Common myeloid progenitor, CD34-positive (primary cell): ENCODE measurements around the gene SNAP29.
"Not testable (repeated sequence)": the region's sequence is repeated elsewhere in the genome, so short reads cannot be mapped to it uniquely, and the experiment has no call there.

Experiments used
- CTCF ChIA-PET: fragments of 350-600 bp; sonication (Branson Sonifier 250); formaldehyde crosslinking; loops from one replicate; lab custom pipeline; 2021; ENCODE audit warnings: antibody characterized with exemption; lab: Charles Lee
- POLR2A ChIA-PET: fragments of 350-600 bp; sonication (Branson Sonifier 250); formaldehyde crosslinking; loops from one replicate; lab custom pipeline; 2021; ENCODE audit warnings: antibody characterized with exemption; lab: Charles Lee
- DNase-seq, 3 donors: peaks; one replicate each; pipeline versions ENCODE4 v3.0.0 to v3.0.0-alpha.2; 2013
- H3K27ac ChIP-seq, 2 experiments: 1 replicate in 1 of 2; 2 replicates in 1 of 2; pipeline ENCODE4 v1.7.0; 2013; ENCODE audit warnings: inconsistent platforms in 2 of 2, low read length in 2 of 2, mild to moderate bottlenecking in 2 of 2, low read depth in 1 of 2, moderate library complexity in 1 of 2; ENCODE audit not compliant: severe bottlenecking in 2 of 2, insufficient read depth in 1 of 2, poor library complexity in 1 of 2
- H3K27me3 ChIP-seq, 5 experiments: replicated peaks in 2 of 5; 1 replicate in 3 of 5; 2 replicates in 2 of 5; pipeline versions ENCODE4 v1.6.1 to v1.7.0; 2013; ENCODE audit warnings: low read length in 4 of 5, mild to moderate bottlenecking in 2 of 5, moderate library complexity in 2 of 5, inconsistent platforms in 1 of 5; ENCODE audit not compliant: insufficient read depth in 5 of 5, control insufficient read depth in 4 of 5
- H3K36me3 ChIP-seq, 4 experiments: 1 replicate in 2 of 4; 2 replicates in 2 of 4; pipeline versions ENCODE4 v1.6.1 to v1.7.0; 2013; ENCODE audit warnings: low read length in 3 of 4, control low read depth in 1 of 4, mild to moderate bottlenecking in 1 of 4; ENCODE audit not compliant: control insufficient read depth in 4 of 4, insufficient read depth in 4 of 4
- H3K4me1 ChIP-seq, 4 experiments: 1 replicate in 3 of 4; 2 replicates in 1 of 4; pipeline versions ENCODE4 v1.6.1 to v1.7.1; 2013; ENCODE audit warnings: low read length in 3 of 4, mild to moderate bottlenecking in 3 of 4, control low read depth in 1 of 4, inconsistent platforms in 1 of 4, moderate library complexity in 1 of 4; ENCODE audit not compliant: control insufficient read depth in 4 of 4, insufficient read depth in 4 of 4; ENCODE audit errors: control extremely low read depth in 1 of 4
- H3K4me3 ChIP-seq, 7 experiments: 1 replicate in 4 of 7; 2 replicates in 3 of 7; pipeline versions ENCODE4 v1.5.1 to v1.7.0; 2013; ENCODE audit warnings: mild to moderate bottlenecking in 7 of 7, low read length in 6 of 7, moderate library complexity in 6 of 7, inconsistent platforms in 2 of 7, low read depth in 2 of 7, control low read depth in 1 of 7; ENCODE audit not compliant: insufficient read depth in 4 of 7, control insufficient read depth in 1 of 7; ENCODE audit errors: extremely low read depth in 1 of 7
- H3K9me3 ChIP-seq, 5 experiments: 1 replicate in 4 of 5; 2 replicates in 1 of 5; pipeline versions ENCODE4 v1.6.1 to v1.7.1; 2013; ENCODE audit warnings: low read length in 4 of 5, mild to moderate bottlenecking in 2 of 5, inconsistent platforms in 1 of 5, low read depth in 1 of 5, moderate library complexity in 1 of 5; ENCODE audit not compliant: control insufficient read depth in 4 of 5, insufficient read depth in 2 of 5; ENCODE audit errors: control extremely low read depth in 1 of 5
- WGBS: methylation state at CpG from one replicate; pipeline ENCODE4 v1.1.5; 2013; ENCODE audit not compliant: insufficient coverage; 5-methylcytosine and 5-hydroxymethylcytosine counted together

The SNAP29 gene

GRCh38 chr22:20935780-20936539 is 77.2 kb downstream of the SNAP29 start:
- peaks cover 13 to 50% (median 24%) of the 10 kb centered on the region in 4 experiments for H3K36me3 ChIP-seq
- 95% methylated on average over 8 of the region's 11 CpGs for WGBS
- H3K27me3 ChIP-seq, H3K4me3 ChIP-seq, H3K27ac ChIP-seq, H3K9me3 ChIP-seq, POLR2A ChIA-PET, DNase-seq: not testable (repeated sequence)
- H3K4me1 ChIP-seq, result peaks cover 0 to 24% (median 10%) of the 10 kb centered on the region in 4 experiments
- CTCF ChIA-PET, result interaction anchor here (0.9 to 2.3 kb wide), 5 partner anchors 8 to 105 kb away, joined by 3 to 9 read pairs (median 3); no protein-coding TSS in a partner anchor

GRCh38 chr22:20937031-20937793 is 78.4 kb downstream of the SNAP29 start:
- H3K27me3 ChIP-seq, result no peaks in the 10 kb centered on the region
- H3K27ac ChIP-seq, result no peak overlapping the region
- DNase-seq, result no peak
- no peaks in the 10 kb centered on the region for H3K9me3 ChIP-seq
- peaks cover 13 to 51% (median 24%) of the 10 kb centered on the region in 4 experiments for H3K36me3 ChIP-seq
- peaks cover 0 to 16% (median 7%) of the 10 kb centered on the region in 4 experiments for H3K4me1 ChIP-seq
- WGBS, result 91% methylated on average over 11 of the region's 12 CpGs
- ChIA-PET CTCF (interaction anchor here (0.9 to 2.3 kb wide), 6 partner anchors 9 to 107 kb away, joined by 3 to 9 read pairs (median 3); no protein-coding TSS in a partner anchor), POLR2A (no interaction called here)
- H3K4me3 ChIP-seq, result no peak overlapping the region

GRCh38 chr22:20937794-20938671 is 79.2 kb downstream of the SNAP29 start:
- WGBS, result 100% methylated on average over 1 of the region's 8 CpGs
- POLR2A ChIA-PET, result no interaction called here
- peaks cover 13 to 51% (median 24%) of the 10 kb centered on the region in 4 experiments for H3K36me3 ChIP-seq

GRCh38 chr22:20939457-20940185 is 80.8 kb downstream of the SNAP29 start:
- Histone ChIP-seq H3K4me1 (peaks cover 0 to 12% (median 6%) of the 10 kb centered on the region in 4 experiments), H3K36me3 (peaks cover 11 to 40% (median 18%) of the 10 kb centered on the region in 4 experiments)
- CTCF ChIA-PET, result interaction anchor here (0.6 to 2.8 kb wide), 2 partner anchors 13 to 54 kb away, joined by 3 to 9 read pairs; no protein-coding TSS in a partner anchor
- POLR2A ChIA-PET, DNase-seq, H3K27ac ChIP-seq, H3K27me3 ChIP-seq, H3K9me3 ChIP-seq, H3K4me3 ChIP-seq: not testable (repeated sequence)
- 98% methylated on average over 7 of the region's 14 CpGs for WGBS

More at GRCh38 chr22:20937794-20938671, 79.2 kb downstream of the SNAP29 start:
- Histone ChIP-seq H3K4me1 (peaks cover 0 to 12% (median 6%) of the 10 kb centered on the region in 4 experiments), H3K9me3 (no peaks in the 10 kb centered on the region), H3K27ac (no peak overlapping the region), H3K4me3 (no peak overlapping the region), H3K27me3 (no peaks in the 10 kb centered on the region)
- DNase-seq, result no peak
- CTCF ChIA-PET, result interaction anchor here (1.0 to 2.3 kb wide), 3 partner anchors 10 to 52 kb away, joined by 3 to 9 read pairs (median 7); no protein-coding TSS in a partner anchor

GRCh38 chr22:20940186-20940651 is 81.4 kb downstream of the SNAP29 start:
- POLR2A ChIA-PET, result no interaction called here
- no peak overlapping the region for H3K27ac ChIP-seq
- H3K4me1 ChIP-seq, result peaks cover 0 to 12% (median 6%) of the 10 kb centered on the region in 4 experiments
- H3K4me3 ChIP-seq, result no peak overlapping the region
- H3K9me3 ChIP-seq, result no peaks in the 10 kb centered on the region
- WGBS, result 88% methylated on average over 2 of the region's 3 CpGs
- H3K36me3 ChIP-seq, result peaks cover 11 to 34% (median 15%) of the 10 kb centered on the region in 4 experiments
- CTCF ChIA-PET, result interaction anchor here (0.6 to 2.8 kb wide), 2 partner anchors 14 to 54 kb away, joined by 3 to 9 read pairs; no protein-coding TSS in a partner anchor
- H3K27me3 ChIP-seq, result no peaks in the 10 kb centered on the region
- no peak for DNase-seq
